ENCODE data around the gene RXRA.

Gene RXRA

GRCh38 chr9:134388976-134389375 is 62.7 kb downstream of the RXRA start:
- Mint-ChIP-seq H3K4me1 (peaks cover 48% of the 10 kb centered on the region), H3K9me3 (peaks cover 3% of the 10 kb centered on the region), H3K27me3 (no peaks in the 10 kb centered on the region), H3K36me3 (ENCODE audit: insufficient read depth) (peaks cover 24% of the 10 kb centered on the region), H3K27ac (ENCODE audit: low read depth) (peak overlapping the region; percentile 82), H3K4me3 (no peak overlapping the region)
- DNase-seq (ENCODE audit: low spot score in 2 of 2) (no peak), ATAC-seq (replicated peaks; ENCODE audit: extremely low read depth, poor library complexity, severe bottlenecking) (no peak)

- Mint-ChIP-seq H3K27me3 (no peaks in the 10 kb centered on the region), H3K27ac (ENCODE audit: low read depth) (peak overlapping the region; percentile 82), H3K36me3 (ENCODE audit: insufficient read depth) (peaks cover 24% of the 10 kb centered on the region), H3K4me1 (peaks cover 44% of the 10 kb centered on the region), H3K4me3 (no peak overlapping the region), H3K9me3 (peaks cover 6% of the 10 kb centered on the region)
- ATAC-seq (replicated peaks; ENCODE audit: extremely low read depth, poor library complexity, severe bottlenecking) (no peak), DNase-seq (ENCODE audit: low spot score in 2 of 2) (no peak)
Observed at GRCh38 chr9:134389642-134390041, 63.4 kb downstream of the RXRA start.

- Mint-ChIP-seq H3K9me3 (peaks cover 6% of the 10 kb centered on the region), H3K27me3 (no peaks in the 10 kb centered on the region), H3K27ac (ENCODE audit: low read depth) (peak overlapping the region; percentile 82), H3K4me3 (peak overlapping the region; percentile 74), H3K4me1 (peaks cover 49% of the 10 kb centered on the region), H3K36me3 (ENCODE audit: insufficient read depth) (peaks cover 26% of the 10 kb centered on the region)
- DNase-seq (ENCODE audit: low spot score in 2 of 2), result peak; percentile 54 to 79
- peak; percentile 57 for ATAC-seq (replicated peaks; ENCODE audit: extremely low read depth, poor library complexity, severe bottlenecking)
Observed at GRCh38 chr9:134390537-134390936, 64.3 kb downstream of the RXRA start.

GRCh38 chr9:134390947-134391318 is 64.7 kb downstream of the RXRA start:
- H3K27ac Mint-ChIP-seq (ENCODE audit: low read depth), result peak overlapping the region; percentile 82
- DNase-seq (ENCODE audit: low spot score in 2 of 2) (no peak), ATAC-seq (replicated peaks; ENCODE audit: extremely low read depth, poor library complexity, severe bottlenecking) (no peak)
- H3K36me3 Mint-ChIP-seq (ENCODE audit: insufficient read depth), result peaks cover 26% of the 10 kb centered on the region
- peak overlapping the region; percentile 74 for H3K4me3 Mint-ChIP-seq
- H3K9me3 Mint-ChIP-seq, result peaks cover 6% of the 10 kb centered on the region
- H3K27me3 Mint-ChIP-seq, result no peaks in the 10 kb centered on the region
- peaks cover 53% of the 10 kb centered on the region for H3K4me1 Mint-ChIP-seq

GRCh38 chr9:134391319-134392231 is 65.3 kb downstream of the RXRA start:
- peak; percentile 77 for ATAC-seq (replicated peaks; ENCODE audit: extremely low read depth, poor library complexity, severe bottlenecking)

GRCh38 chr9:134392900-134393299 is 66.6 kb downstream of the RXRA start:
- peaks cover 6% of the 10 kb centered on the region for H3K9me3 Mint-ChIP-seq
- H3K27me3 Mint-ChIP-seq, result no peaks in the 10 kb centered on the region
- ATAC-seq (replicated peaks; ENCODE audit: extremely low read depth, poor library complexity, severe bottlenecking), result no peak
- H3K4me1 Mint-ChIP-seq, result peaks cover 69% of the 10 kb centered on the region
- peak overlapping the region; percentile 74 for H3K4me3 Mint-ChIP-seq
- peak overlapping the region; percentile 82 for H3K27ac Mint-ChIP-seq (ENCODE audit: low read depth)
- DNase-seq (ENCODE audit: low spot score in 2 of 2), result no peak
- H3K36me3 Mint-ChIP-seq (ENCODE audit: insufficient read depth), result peaks cover 34% of the 10 kb centered on the region

More at GRCh38 chr9:134391319-134392231, 65.3 kb downstream of the RXRA start:
- H3K36me3 Mint-ChIP-seq (ENCODE audit: insufficient read depth), result peaks cover 32% of the 10 kb centered on the region
- peaks cover 59% of the 10 kb centered on the region for H3K4me1 Mint-ChIP-seq
- H3K9me3 Mint-ChIP-seq, result peaks cover 6% of the 10 kb centered on the region
- DNase-seq (ENCODE audit: low spot score in 2 of 2), result peak; percentile 65 to 87
- H3K27ac Mint-ChIP-seq (ENCODE audit: low read depth), result peak overlapping the region; percentile 82
- H3K4me3 Mint-ChIP-seq, result peak overlapping the region; percentile 74
- no peaks in the 10 kb centered on the region for H3K27me3 Mint-ChIP-seq

- H3K4me3 Mint-ChIP-seq, result peak overlapping the region; percentile 74
- no peaks in the 10 kb centered on the region for H3K27me3 Mint-ChIP-seq
- peaks cover 64% of the 10 kb centered on the region for H3K4me1 Mint-ChIP-seq
- peaks cover 6% of the 10 kb centered on the region for H3K9me3 Mint-ChIP-seq
- H3K27ac Mint-ChIP-seq (ENCODE audit: low read depth), result peak overlapping the region; percentile 82
- peaks cover 34% of the 10 kb centered on the region for H3K36me3 Mint-ChIP-seq (ENCODE audit: insufficient read depth)
- DNase-seq (ENCODE audit: low spot score in 2 of 2), result no peak
- ATAC-seq (replicated peaks; ENCODE audit: extremely low read depth, poor library complexity, severe bottlenecking), result no peak
Observed at GRCh38 chr9:134393582-134394280, 67.5 kb downstream of the RXRA start.

GRCh38 chr9:134395002-134395517 is 68.8 kb downstream of the RXRA start:
- Mint-ChIP-seq H3K27me3 (no peaks in the 10 kb centered on the region), H3K27ac (ENCODE audit: low read depth) (peak overlapping the region; percentile 98), H3K4me1 (peaks cover 69% of the 10 kb centered on the region), H3K36me3 (ENCODE audit: insufficient read depth) (peaks cover 34% of the 10 kb centered on the region), H3K4me3 (no peak overlapping the region), H3K9me3 (peaks cover 6% of the 10 kb centered on the region)
- no peak for ATAC-seq (replicated peaks; ENCODE audit: extremely low read depth, poor library complexity, severe bottlenecking)
- DNase-seq (ENCODE audit: low spot score in 2 of 2), result no peak

- Mint-ChIP-seq H3K9me3 (peaks cover 6% of the 10 kb centered on the region), H3K4me3 (peak overlapping the region; percentile 87), H3K36me3 (ENCODE audit: insufficient read depth) (peaks cover 29% of the 10 kb centered on the region), H3K27me3 (no peaks in the 10 kb centered on the region), H3K4me1 (peaks cover 63% of the 10 kb centered on the region), H3K27ac (ENCODE audit: low read depth) (peak overlapping the region; percentile 98)
- DNase-seq (ENCODE audit: low spot score in 2 of 2) (no peak), ATAC-seq (replicated peaks; ENCODE audit: extremely low read depth, poor library complexity, severe bottlenecking) (no peak)
Observed at GRCh38 chr9:134395737-134396257, 69.5 kb downstream of the RXRA start.

- Mint-ChIP-seq H3K4me1 (peaks cover 58% of the 10 kb centered on the region), H3K36me3 (ENCODE audit: insufficient read depth) (peaks cover 25% of the 10 kb centered on the region), H3K4me3 (peak overlapping the region; percentile 87), H3K27me3 (no peaks in the 10 kb centered on the region), H3K27ac (ENCODE audit: low read depth) (peak overlapping the region; percentile 98), H3K9me3 (peaks cover 6% of the 10 kb centered on the region)
- ATAC-seq (replicated peaks; ENCODE audit: extremely low read depth, poor library complexity, severe bottlenecking) (peak; percentile 3), DNase-seq (ENCODE audit: low spot score in 2 of 2) (peak in 1 of 2 donors; percentile 32)
Observed at GRCh38 chr9:134396258-134396742, 70.0 kb downstream of the RXRA start.

GRCh38 chr9:134396825-134397224 is 70.6 kb downstream of the RXRA start:
- DNase-seq (ENCODE audit: low spot score in 2 of 2) (peak in 1 of 2 donors; percentile 46), ATAC-seq (replicated peaks; ENCODE audit: extremely low read depth, poor library complexity, severe bottlenecking) (peak; percentile 33)
- H3K36me3 Mint-ChIP-seq (ENCODE audit: insufficient read depth), result peaks cover 20% of the 10 kb centered on the region
- peak overlapping the region; percentile 87 for H3K4me3 Mint-ChIP-seq
- peaks cover 6% of the 10 kb centered on the region for H3K9me3 Mint-ChIP-seq
- H3K27ac Mint-ChIP-seq (ENCODE audit: low read depth), result peak overlapping the region; percentile 98
- no peaks in the 10 kb centered on the region for H3K27me3 Mint-ChIP-seq
- peaks cover 53% of the 10 kb centered on the region for H3K4me1 Mint-ChIP-seq

GRCh38 chr9:134398756-134399155 is 72.5 kb downstream of the RXRA start:
- DNase-seq (ENCODE audit: low spot score in 2 of 2) (no peak), ATAC-seq (replicated peaks; ENCODE audit: extremely low read depth, poor library complexity, severe bottlenecking) (no peak)
- Mint-ChIP-seq H3K9me3 (peaks cover 5% of the 10 kb centered on the region), H3K27me3 (no peaks in the 10 kb centered on the region), H3K36me3 (ENCODE audit: insufficient read depth) (peaks cover 17% of the 10 kb centered on the region), H3K27ac (ENCODE audit: low read depth) (no peak overlapping the region), H3K4me1 (peaks cover 50% of the 10 kb centered on the region), H3K4me3 (no peak overlapping the region)
